ENCODE measurements around the gene UQCC5. TPM values are rescaled to one million over a fixed set of nuclear protein-coding genes. Genes with fewer than 3 reads are reported as not detected.

Gene UQCC5
- total RNA-seq, 2 donors from 2014 or later, result 3.0 to 16.5 TPM

DNA sequence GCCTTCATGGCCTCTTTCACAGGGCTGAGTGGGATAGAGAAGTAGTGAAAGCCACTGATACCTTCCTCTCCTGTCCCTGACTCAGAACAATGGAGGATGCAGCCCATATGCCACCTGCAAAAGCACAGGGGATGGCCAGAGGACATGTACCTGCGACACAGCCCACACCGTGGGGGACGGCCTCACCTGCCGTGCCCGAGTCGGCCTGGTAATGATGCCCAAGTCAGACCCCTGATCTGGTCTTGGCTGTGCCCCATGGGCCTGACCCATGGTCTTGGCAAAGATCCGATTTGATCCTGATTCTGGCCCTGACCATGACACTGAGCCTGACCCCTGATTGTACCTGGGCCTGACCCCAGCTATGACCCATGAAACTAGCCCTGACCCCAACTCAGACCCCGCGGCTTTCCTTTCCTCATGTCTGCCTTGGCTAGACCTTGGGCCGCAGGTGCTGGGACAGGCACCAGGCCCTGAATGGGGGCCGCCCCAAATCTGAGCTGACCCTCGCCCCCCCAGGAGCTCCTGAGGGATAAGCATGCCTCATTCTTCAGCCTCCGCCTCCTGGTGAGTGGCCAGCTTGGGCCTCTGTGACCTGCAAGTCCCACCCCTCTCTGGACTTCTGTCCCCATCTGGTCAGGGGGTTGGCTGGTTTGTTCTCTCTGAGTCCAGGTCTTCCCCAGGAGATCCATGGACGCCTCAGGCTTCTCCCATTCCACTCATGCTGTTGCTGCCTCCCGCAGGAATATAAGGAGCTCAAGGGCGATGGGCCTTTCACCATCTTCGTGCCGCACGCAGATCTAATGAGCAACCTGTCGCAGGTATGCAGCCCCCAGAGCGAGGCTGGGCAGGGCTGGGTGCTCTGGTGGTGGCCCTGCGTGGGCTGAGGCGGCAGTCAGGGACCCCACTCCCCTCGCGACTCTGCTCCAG, 18.3 kb upstream of the UQCC5 start:
- H3K4me1 ChIP-seq (replicated peaks), result no peaks in the 10 kb centered on the region
- no peak overlapping the region for H3K27ac ChIP-seq
- intact Hi-C loops (cut with DNase I), result no loop called here
- H3K4me3 ChIP-seq, result no peak overlapping the region
- no peak for DNase-seq (ENCODE audit: low spot score)
- H3K27me3 ChIP-seq (replicated peaks; ENCODE audit: insufficient read depth), result no peaks in the 10 kb centered on the region
- H3K9me3 ChIP-seq, result no peaks in the 10 kb centered on the region
- no peaks in the 10 kb centered on the region for H3K36me3 ChIP-seq
- TF ChIP-seq POLR2A (IDR thresholded peaks at IDR 0.05) (no peak), POLR2AphosphoS5 (IDR thresholded peaks at IDR 0.05) (no peak)
- TF ChIP-seq, protein P1, sequence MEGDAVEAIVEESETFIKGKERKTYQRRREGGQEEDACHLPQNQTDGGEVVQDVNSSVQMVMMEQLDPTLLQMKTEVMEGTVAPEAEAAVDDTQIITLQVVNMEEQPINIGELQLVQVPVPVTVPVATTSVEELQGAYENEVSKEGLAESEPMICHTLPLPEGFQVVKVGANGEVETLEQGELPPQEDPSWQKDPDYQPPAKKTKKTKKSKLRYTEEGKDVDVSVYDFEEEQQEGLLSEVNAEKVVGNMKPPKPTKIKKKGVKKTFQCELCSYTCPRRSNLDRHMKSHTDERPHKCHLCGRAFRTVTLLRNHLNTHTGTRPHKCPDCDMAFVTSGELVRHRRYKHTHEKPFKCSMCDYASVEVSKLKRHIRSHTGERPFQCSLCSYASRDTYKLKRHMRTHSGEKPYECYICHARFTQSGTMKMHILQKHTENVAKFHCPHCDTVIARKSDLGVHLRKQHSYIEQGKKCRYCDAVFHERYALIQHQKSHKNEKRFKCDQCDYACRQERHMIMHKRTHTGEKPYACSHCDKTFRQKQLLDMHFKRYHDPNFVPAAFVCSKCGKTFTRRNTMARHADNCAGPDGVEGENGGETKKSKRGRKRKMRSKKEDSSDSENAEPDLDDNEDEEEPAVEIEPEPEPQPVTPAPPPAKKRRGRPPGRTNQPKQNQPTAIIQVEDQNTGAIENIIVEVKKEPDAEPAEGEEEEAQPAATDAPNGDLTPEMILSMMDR (IDR thresholded peaks at IDR 0.05), result no peak
- WGBS, result 80% methylated on average over 25 of the region's 25 CpGs

DNA sequence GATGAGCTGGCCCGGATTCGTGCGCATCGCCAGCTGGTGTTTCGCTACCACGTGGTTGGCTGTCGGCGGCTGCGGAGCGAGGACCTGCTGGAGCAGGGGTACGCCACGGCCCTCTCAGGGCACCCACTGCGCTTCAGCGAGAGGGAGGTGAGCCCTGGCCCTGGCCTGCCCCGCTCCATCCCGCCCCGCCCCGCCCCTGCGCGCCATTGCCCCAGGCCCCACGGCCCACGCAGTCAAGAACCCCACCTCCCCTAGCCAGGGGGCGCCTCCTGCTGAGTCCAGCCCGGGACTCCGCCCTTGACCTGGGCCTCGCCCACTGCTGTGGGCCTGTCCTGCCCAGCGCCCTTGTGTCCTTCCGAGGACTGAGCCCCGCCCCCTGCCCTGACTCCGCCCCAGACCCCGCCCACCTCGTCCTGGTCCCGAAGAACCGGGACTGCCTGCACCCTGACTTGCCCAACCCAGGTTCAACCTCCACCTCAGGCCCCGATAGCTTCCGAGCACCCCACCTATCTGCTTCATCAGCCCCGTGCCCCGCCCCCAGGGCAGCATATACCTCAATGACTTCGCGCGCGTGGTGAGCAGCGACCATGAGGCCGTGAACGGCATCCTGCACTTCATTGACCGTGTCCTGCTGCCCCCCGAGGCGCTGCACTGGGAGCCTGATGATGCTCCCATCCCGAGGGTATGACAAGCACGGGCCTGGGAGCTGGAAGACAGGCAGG, 17.5 kb upstream of the UQCC5 start:
- Histone ChIP-seq H3K36me3 (no peaks in the 10 kb centered on the region), H3K4me3 (no peak overlapping the region), H3K9me3 (no peaks in the 10 kb centered on the region), H3K27me3 (replicated peaks; ENCODE audit: insufficient read depth) (no peaks in the 10 kb centered on the region), H3K27ac (no peak overlapping the region), H3K4me1 (replicated peaks) (no peaks in the 10 kb centered on the region)
- TF ChIP-seq, protein P1 (IDR thresholded peaks at IDR 0.05), result no peak
- DNase-seq (ENCODE audit: low spot score), result no peak
- intact Hi-C loops (cut with DNase I), result no loop called here
- WGBS, result 46% methylated on average over 39 of the region's 50 CpGs

DNA sequence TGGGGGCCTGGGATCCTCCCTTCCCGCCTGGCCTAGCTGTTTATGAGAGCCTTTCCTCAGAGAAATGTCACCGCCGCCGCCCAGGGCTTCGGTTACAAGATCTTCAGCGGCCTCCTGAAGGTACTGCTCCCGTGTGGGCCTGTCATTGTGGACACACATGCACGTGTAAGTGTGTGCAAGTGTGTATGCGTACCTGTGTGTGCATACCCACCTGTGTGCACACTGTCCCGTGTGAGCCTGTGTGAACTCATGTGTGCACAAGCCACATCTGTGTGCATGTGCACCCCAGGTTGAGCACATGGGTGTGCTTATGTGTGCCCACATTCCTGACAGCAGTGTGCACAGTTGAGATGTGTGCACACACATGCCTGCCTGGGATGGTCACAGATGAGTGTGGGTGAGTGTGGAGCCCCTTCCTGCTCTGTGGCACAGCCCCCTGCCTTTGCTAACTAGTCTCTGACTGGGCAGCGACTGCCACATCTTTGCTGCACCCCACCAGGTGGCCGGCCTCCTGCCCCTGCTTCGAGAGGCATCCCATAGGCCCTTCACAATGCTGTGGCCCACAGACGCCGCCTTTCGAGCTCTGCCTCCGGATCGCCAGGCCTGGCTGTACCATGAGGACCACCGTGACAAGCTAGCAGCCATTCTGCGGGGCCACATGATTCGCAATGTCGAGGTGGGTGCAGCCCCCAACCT, 16.8 kb upstream of the UQCC5 start:
- Histone ChIP-seq H3K27me3 (replicated peaks; ENCODE audit: insufficient read depth) (no peaks in the 10 kb centered on the region), H3K9me3 (no peaks in the 10 kb centered on the region), H3K36me3 (no peaks in the 10 kb centered on the region), H3K4me3 (no peak overlapping the region), H3K4me1 (replicated peaks) (no peaks in the 10 kb centered on the region), H3K27ac (no peak overlapping the region)
- 85% methylated on average over 22 of the region's 22 CpGs for WGBS
- DNase-seq (ENCODE audit: low spot score), result no peak
- no peak for TF ChIP-seq POLR2A (IDR thresholded peaks at IDR 0.05)
- TF ChIP-seq POLR2AphosphoS5 (IDR thresholded peaks at IDR 0.05), result no peak
- TF ChIP-seq, protein P1 (IDR thresholded peaks at IDR 0.05), result no peak
- intact Hi-C loops (cut with DNase I), result no loop called here

DNA sequence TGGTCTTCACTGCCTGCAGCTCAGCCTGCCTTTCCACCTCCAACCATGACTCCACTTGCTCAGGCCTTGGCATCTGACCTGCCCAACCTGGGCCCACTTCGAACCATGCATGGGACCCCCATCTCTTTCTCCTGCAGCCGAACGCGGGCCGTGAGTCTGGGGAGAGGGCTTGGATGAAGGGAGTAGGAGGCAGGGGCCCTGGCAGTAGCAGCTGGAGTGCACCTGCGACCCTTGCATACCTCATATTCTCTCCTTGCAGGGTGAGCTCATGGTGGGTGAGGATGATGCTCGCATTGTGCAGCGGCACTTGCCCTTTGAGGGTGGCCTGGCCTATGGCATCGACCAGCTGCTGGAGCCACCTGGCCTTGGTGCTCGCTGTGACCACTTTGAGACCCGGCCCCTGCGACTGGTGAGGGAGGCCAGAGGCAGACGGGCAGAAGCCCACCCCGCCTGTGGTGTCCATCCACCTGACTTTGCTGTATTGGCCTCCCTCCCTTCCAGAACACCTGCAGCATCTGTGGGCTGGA, 16.2 kb upstream of the UQCC5 start:
- H3K27me3 ChIP-seq (replicated peaks; ENCODE audit: insufficient read depth), result no peaks in the 10 kb centered on the region
- no peak for DNase-seq (ENCODE audit: low spot score)
- intact Hi-C loops (cut with DNase I), result no loop called here
- no peaks in the 10 kb centered on the region for H3K9me3 ChIP-seq
- 95% methylated on average over 14 of the region's 14 CpGs for WGBS
- H3K36me3 ChIP-seq, result no peaks in the 10 kb centered on the region
- H3K27ac ChIP-seq, result no peak overlapping the region
- H3K4me1 ChIP-seq (replicated peaks), result no peaks in the 10 kb centered on the region
- H3K4me3 ChIP-seq, result no peak overlapping the region
- TF ChIP-seq POLR2AphosphoS5 (IDR thresholded peaks at IDR 0.05), result no peak

Measured in prostate gland (tissue), 2 donors.